ENCODE measurements around the gene MYH10. TPM values are rescaled to one million over a fixed set of nuclear protein-coding genes. Genes with fewer than 3 reads are reported as not detected.

The MYH10 gene
- total RNA-seq, 2 donors from 2014 or later = 251 to 257 TPM

GRCh38 chr17:8599351-8600011, 31.0 kb downstream of the MYH10 start:
- no peak overlapping the region for H3K4me3 ChIP-seq (ENCODE audit: low read length)
- H3K36me3 ChIP-seq (ENCODE audit: control insufficient read depth, insufficient read depth, low read length) = peaks cover 85% of the 10 kb centered on the region
- no peak overlapping the region for H3K27ac ChIP-seq (ENCODE audit: low read depth, low read length)
- no peak overlapping the region for H3K9ac ChIP-seq (ENCODE audit: extremely low read depth, low read length, poor library complexity, severe bottlenecking)
- H3K27ac Mint-ChIP-seq = no peak overlapping the region
- TF ChIP-seq CTCF (conservative IDR thresholded peaks at IDR 0.05) = no peak
- peaks cover 43% of the 10 kb centered on the region for H3K36me3 Mint-ChIP-seq (ENCODE audit: low read depth)
- H3K27me3 Mint-ChIP-seq (ENCODE audit: insufficient read depth) = no peaks in the 10 kb centered on the region
- H3K4me1 Mint-ChIP-seq = peaks cover 9% of the 10 kb centered on the region
- 100% methylated on average over 1 of the region's 1 CpG; no CpG with 5 or more reads in 1 of the 2 experiments for WGBS, 2 experiments (ENCODE audit: insufficient coverage in 1 of 2, insufficient read length in 1 of 2)
- no peaks in the 10 kb centered on the region for H3K9me3 Mint-ChIP-seq
- H3K27me3 ChIP-seq (ENCODE audit: control insufficient read depth, insufficient read depth, low read length, poor library complexity, severe bottlenecking) = no peaks in the 10 kb centered on the region
- no peak for DNase-seq
- H3K9me3 ChIP-seq (ENCODE audit: control insufficient read depth, low read length) = peaks cover 10% of the 10 kb centered on the region
- no peak overlapping the region for H3K4me3 Mint-ChIP-seq
- H3K4me1 ChIP-seq (ENCODE audit: control insufficient read depth, insufficient read depth, low read length) = no peaks in the 10 kb centered on the region

GRCh38 chr17:8598913-8599312, 31.6 kb downstream of the MYH10 start:
- Mint-ChIP-seq H3K4me1 (peaks cover 9% of the 10 kb centered on the region), H3K36me3 (ENCODE audit: low read depth) (peaks cover 45% of the 10 kb centered on the region), H3K4me3 (no peak overlapping the region), H3K27me3 (ENCODE audit: insufficient read depth) (no peaks in the 10 kb centered on the region), H3K9me3 (no peaks in the 10 kb centered on the region), H3K27ac (no peak overlapping the region)
- 100% methylated on average over 1 of the region's 1 CpG; no CpG with 5 or more reads in 1 of the 2 experiments for WGBS, 2 experiments (ENCODE audit: insufficient coverage in 1 of 2, insufficient read length in 1 of 2)
- Histone ChIP-seq H3K36me3 (ENCODE audit: control insufficient read depth, insufficient read depth, low read length) (peaks cover 85% of the 10 kb centered on the region), H3K4me1 (ENCODE audit: control insufficient read depth, insufficient read depth, low read length) (no peaks in the 10 kb centered on the region), H3K9me3 (ENCODE audit: control insufficient read depth, low read length) (peaks cover 14% of the 10 kb centered on the region), H3K9ac (ENCODE audit: extremely low read depth, low read length, poor library complexity, severe bottlenecking) (no peak overlapping the region), H3K27ac (ENCODE audit: low read depth, low read length) (no peak overlapping the region), H3K4me3 (ENCODE audit: low read length) (no peak overlapping the region), H3K27me3 (ENCODE audit: control insufficient read depth, insufficient read depth, low read length, poor library complexity, severe bottlenecking) (no peaks in the 10 kb centered on the region)
- no peak for DNase-seq
- TF ChIP-seq CTCF (conservative IDR thresholded peaks at IDR 0.05) = no peak

GRCh38 chr17:8593830-8594229, 36.7 kb downstream of the MYH10 start:
- Histone ChIP-seq H3K9me3 (ENCODE audit: control insufficient read depth, low read length) (peaks cover 18% of the 10 kb centered on the region), H3K4me1 (ENCODE audit: control insufficient read depth, insufficient read depth, low read length) (peaks cover 2% of the 10 kb centered on the region), H3K4me3 (ENCODE audit: low read length) (no peak overlapping the region), H3K27ac (ENCODE audit: low read depth, low read length) (no peak overlapping the region), H3K27me3 (ENCODE audit: control insufficient read depth, insufficient read depth, low read length, poor library complexity, severe bottlenecking) (no peaks in the 10 kb centered on the region), H3K9ac (ENCODE audit: extremely low read depth, low read length, poor library complexity, severe bottlenecking) (no peak overlapping the region), H3K36me3 (ENCODE audit: control insufficient read depth, insufficient read depth, low read length) (peaks cover 71% of the 10 kb centered on the region)
- Mint-ChIP-seq H3K4me3 (no peak overlapping the region), H3K27me3 (ENCODE audit: insufficient read depth) (no peaks in the 10 kb centered on the region), H3K27ac (no peak overlapping the region), H3K9me3 (peaks cover 3% of the 10 kb centered on the region), H3K36me3 (ENCODE audit: low read depth) (peaks cover 49% of the 10 kb centered on the region), H3K4me1 (peaks cover 12% of the 10 kb centered on the region)
- 86 to 100% methylated on average over 1 of the region's 1 CpG for WGBS, 2 experiments (ENCODE audit: insufficient coverage in 1 of 2, insufficient read length in 1 of 2)
- no peak for DNase-seq
- no peak for TF ChIP-seq CTCF (conservative IDR thresholded peaks at IDR 0.05)
